SU-DHL-6 (cell line): ENCODE measurements around the gene APOBEC3B.
"Not testable (repeated sequence)": the region's sequence is repeated elsewhere in the genome, so short reads cannot be mapped to it uniquely, and the experiment has no call there.

ENCODE experiments used
- H2AFZ ChIP-seq: fragments of 200-600 bp; sonication (generic); 2 replicates; pipeline ENCODE4 v1.6.1; 2014; ENCODE audit warnings: low read depth, mild to moderate bottlenecking, moderate library complexity, mixed read lengths, antibody characterized with exemption, low read length; ENCODE audit not compliant: severe bottlenecking
- H3F3A ChIP-seq: fragments of 200-600 bp; shearing (Covaris generic); 2 replicates; pipeline ENCODE4 v1.6.0; 2016; ENCODE audit warnings: antibody characterized with exemption, mild to moderate bottlenecking; ENCODE audit not compliant: insufficient read depth
- H3K27ac ChIP-seq: fragments of 200-600 bp; sonication (generic); 2 replicates; pipeline ENCODE4 v1.5.1; 2016; ENCODE audit warnings: low read depth, mild to moderate bottlenecking, low read length, moderate library complexity, mixed read lengths
- H3K27me3 ChIP-seq: fragments of 200-600 bp; sonication (generic), shearing (Covaris generic); 2 replicates; pipeline ENCODE4 v1.6.0; 2014; ENCODE audit warnings: mild to moderate bottlenecking, low read length
- H3K36me3 ChIP-seq: fragments of 200-600 bp; sonication (generic); 2 replicates; pipeline ENCODE4 v1.6.1; 2014; ENCODE audit warnings: mild to moderate bottlenecking, low read length, mixed read lengths
- H3K4me2 ChIP-seq: fragments of 300-600, 200-600 bp; shearing (Covaris generic), sonication (generic); 2 replicates; pipeline ENCODE4 v1.6.0; 2014; ENCODE audit warnings: low read length, low read depth, mild to moderate bottlenecking; ENCODE audit not compliant: poor library complexity, severe bottlenecking
- H3K4me3 ChIP-seq: fragments of 200-600 bp; sonication (generic); 2 replicates; pipeline ENCODE4 v1.5.1; 2014; ENCODE audit warnings: antibody characterized with exemption, low read length, mild to moderate bottlenecking, mixed read lengths; ENCODE audit not compliant: insufficient read depth, poor library complexity, severe bottlenecking
- H3K79me2 ChIP-seq: fragments of 200-600 bp; sonication (generic); 2 replicates; pipeline ENCODE4 v1.6.1; 2014; ENCODE audit warnings: mild to moderate bottlenecking, low read length, moderate library complexity; ENCODE audit not compliant: insufficient read depth
- H3K9ac ChIP-seq: fragments of 200-600 bp; sonication (generic); 2 replicates; pipeline ENCODE4 v1.7.0; 2014; ENCODE audit warnings: mild to moderate bottlenecking, low read length
- H3K9me2 ChIP-seq: fragments of 200-600 bp; sonication (generic); replicated peaks from 2 replicates; pipeline ENCODE4 v1.6.1; 2014; ENCODE audit warnings: low read length; ENCODE audit not compliant: insufficient read depth
- H3K9me3 ChIP-seq: fragments of 200-600 bp; sonication (generic); 2 replicates; pipeline ENCODE4 v1.6.1; 2014; ENCODE audit warnings: low read length, mixed read lengths; ENCODE audit not compliant: insufficient read depth
- H4K20me1 ChIP-seq: fragments of 200-600 bp; sonication (generic); 2 replicates; pipeline ENCODE4 v1.6.1; 2014; ENCODE audit warnings: low read depth, mild to moderate bottlenecking, antibody characterized with exemption, low read length, moderate library complexity, mixed read lengths
- EZH2phosphoT487 ChIP-seq: fragments of 200-600 bp; sonication (generic), shearing (Covaris generic); conservative IDR thresholded peaks from 2 replicates; pipeline ENCODE4 v1.6.1; 2018; ENCODE audit warnings: mild to moderate bottlenecking, antibody characterized with exemption, low read length, moderate library complexity, mixed read lengths
- TF ChIP-seq, protein P1 (sequence below): fragments of 200-600 bp; sonication (generic); IDR thresholded peaks from one replicate; pipeline ENCODE4 v1.5.1; 2017; ENCODE audit warnings: antibody characterized with exemption, mild to moderate bottlenecking, low read length, moderate library complexity; ENCODE audit not compliant: insufficient read depth, poor library complexity, severe bottlenecking

Gene APOBEC3B

DNA sequence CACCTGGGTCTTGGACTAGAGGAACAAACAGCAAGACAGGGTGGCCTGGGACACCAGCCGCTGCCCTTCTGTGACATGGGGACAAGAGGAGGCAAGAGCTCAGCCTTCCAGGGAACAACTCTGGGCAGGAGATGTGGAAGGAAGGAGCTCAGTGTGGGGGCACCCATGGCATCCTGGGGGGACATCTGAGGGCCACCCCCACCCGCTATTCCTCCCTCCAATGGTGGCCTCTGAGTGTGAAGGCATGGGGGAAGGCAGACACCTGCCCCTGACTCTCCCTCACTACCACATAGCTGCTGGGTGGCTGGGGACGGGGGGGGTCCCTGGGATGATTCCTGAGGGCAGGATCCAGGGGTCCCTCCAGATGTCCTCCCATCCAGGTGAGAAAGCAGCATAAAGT, 4.5 kb downstream of the APOBEC3B start:
- H3F3A ChIP-seq, result peaks cover 10% of the 10 kb centered on the region; the same call in 1 of the 2 replicates
- H3K27me3 ChIP-seq, result no peaks in the 10 kb centered on the region
- no peak overlapping the region for H2AFZ ChIP-seq
- H3K9ac ChIP-seq, result no peak overlapping the region
- no peak for TF ChIP-seq EZH2phosphoT487
- TF ChIP-seq, protein P1, sequence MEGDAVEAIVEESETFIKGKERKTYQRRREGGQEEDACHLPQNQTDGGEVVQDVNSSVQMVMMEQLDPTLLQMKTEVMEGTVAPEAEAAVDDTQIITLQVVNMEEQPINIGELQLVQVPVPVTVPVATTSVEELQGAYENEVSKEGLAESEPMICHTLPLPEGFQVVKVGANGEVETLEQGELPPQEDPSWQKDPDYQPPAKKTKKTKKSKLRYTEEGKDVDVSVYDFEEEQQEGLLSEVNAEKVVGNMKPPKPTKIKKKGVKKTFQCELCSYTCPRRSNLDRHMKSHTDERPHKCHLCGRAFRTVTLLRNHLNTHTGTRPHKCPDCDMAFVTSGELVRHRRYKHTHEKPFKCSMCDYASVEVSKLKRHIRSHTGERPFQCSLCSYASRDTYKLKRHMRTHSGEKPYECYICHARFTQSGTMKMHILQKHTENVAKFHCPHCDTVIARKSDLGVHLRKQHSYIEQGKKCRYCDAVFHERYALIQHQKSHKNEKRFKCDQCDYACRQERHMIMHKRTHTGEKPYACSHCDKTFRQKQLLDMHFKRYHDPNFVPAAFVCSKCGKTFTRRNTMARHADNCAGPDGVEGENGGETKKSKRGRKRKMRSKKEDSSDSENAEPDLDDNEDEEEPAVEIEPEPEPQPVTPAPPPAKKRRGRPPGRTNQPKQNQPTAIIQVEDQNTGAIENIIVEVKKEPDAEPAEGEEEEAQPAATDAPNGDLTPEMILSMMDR, result no peak
- no peaks in the 10 kb centered on the region for H3K36me3 ChIP-seq
- no peaks in the 10 kb centered on the region for H3K9me2 ChIP-seq
- H3K4me3 ChIP-seq, result no peak overlapping the region
- no peaks in the 10 kb centered on the region for H4K20me1 ChIP-seq
- no peaks in the 10 kb centered on the region; the same call in 1 of the 2 replicates for H3K9me3 ChIP-seq
- no peak overlapping the region for H3K4me2 ChIP-seq
- H3K79me2 ChIP-seq, result no peaks in the 10 kb centered on the region
- no peak overlapping the region for H3K27ac ChIP-seq

DNA sequence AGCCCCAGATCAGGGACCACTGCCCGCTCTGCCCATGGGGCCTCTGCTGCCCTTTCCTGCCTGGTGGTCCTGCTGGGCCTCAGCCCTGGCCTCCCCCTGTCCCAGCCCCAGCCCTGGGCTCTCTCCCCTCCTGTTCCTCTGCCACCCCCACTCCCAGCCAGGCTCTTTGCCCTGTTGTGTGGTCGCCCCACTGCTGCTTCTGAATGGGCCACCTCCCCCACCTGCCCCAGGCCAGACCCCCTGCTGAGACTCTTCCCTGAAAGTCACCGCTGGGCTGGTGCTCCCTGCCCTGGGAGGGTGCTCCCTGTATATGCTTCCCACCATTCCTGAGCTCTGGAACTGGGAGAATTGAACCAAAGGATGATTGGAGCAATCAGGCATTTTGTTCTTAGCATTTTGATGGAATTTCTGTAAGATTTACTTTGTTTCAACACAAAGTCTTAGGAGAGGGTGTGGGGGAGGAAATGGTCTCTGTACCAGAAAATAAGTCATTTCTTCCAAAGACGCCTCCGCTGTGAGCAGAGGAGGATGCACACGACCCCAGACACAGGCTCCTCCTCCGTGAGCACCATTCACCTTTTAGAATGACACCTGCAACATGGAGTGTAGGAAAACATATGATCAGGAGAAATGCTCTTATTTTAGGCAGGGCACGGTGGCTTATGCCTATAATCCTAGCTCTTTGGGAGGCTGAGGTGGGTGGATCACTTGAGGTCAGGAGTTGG, 5.2 kb downstream of the APOBEC3B start:
- Histone ChIP-seq H3K9ac (no peak overlapping the region), H3K4me2 (no peak overlapping the region), H3K27ac (no peak overlapping the region), H3K4me3 (no peak overlapping the region), H3K9me3 (no peaks in the 10 kb centered on the region; the same call in 1 of the 2 replicates), H3K27me3 (no peaks in the 10 kb centered on the region), H2AFZ (no peak overlapping the region), H4K20me1 (no peaks in the 10 kb centered on the region), H3F3A (peaks cover 10% of the 10 kb centered on the region; the same call in 1 of the 2 replicates), H3K9me2 (no peaks in the 10 kb centered on the region), H3K36me3 (no peaks in the 10 kb centered on the region), H3K79me2 (no peaks in the 10 kb centered on the region)
- no peak for TF ChIP-seq EZH2phosphoT487
- TF ChIP-seq, protein P1, result no peak

DNA sequence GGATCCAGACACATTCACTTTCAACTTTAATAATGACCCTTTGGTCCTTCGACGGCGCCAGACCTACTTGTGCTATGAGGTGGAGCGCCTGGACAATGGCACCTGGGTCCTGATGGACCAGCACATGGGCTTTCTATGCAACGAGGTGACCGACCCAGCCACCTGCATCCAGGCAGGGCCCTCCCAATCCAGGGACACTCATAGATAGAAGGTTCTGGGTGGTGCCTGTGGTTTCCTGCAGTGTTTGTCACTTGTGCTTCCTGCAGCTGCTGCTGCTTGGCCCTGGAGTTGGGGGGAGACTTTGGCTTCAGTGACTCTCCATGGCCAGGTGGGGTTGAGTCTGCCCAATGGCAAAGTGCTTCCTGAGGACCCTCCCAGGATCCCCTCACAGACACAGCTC, 7.3 kb downstream of the APOBEC3B start:
- Histone ChIP-seq H3F3A (peaks cover 6% of the 10 kb centered on the region; the same call in 1 of the 2 replicates), H3K9me3 (no peaks in the 10 kb centered on the region), H3K79me2 (no peaks in the 10 kb centered on the region), H3K36me3 (no peaks in the 10 kb centered on the region), H3K27ac (no peak overlapping the region), H3K4me2 (no peak overlapping the region), H3K4me3 (no peak overlapping the region), H3K9me2 (no peaks in the 10 kb centered on the region), H2AFZ (no peak overlapping the region), H3K9ac (no peak overlapping the region), H4K20me1 (no peaks in the 10 kb centered on the region), H3K27me3 (no peaks in the 10 kb centered on the region)
- no peak for TF ChIP-seq EZH2phosphoT487
- TF ChIP-seq, protein P1, result no peak

DNA sequence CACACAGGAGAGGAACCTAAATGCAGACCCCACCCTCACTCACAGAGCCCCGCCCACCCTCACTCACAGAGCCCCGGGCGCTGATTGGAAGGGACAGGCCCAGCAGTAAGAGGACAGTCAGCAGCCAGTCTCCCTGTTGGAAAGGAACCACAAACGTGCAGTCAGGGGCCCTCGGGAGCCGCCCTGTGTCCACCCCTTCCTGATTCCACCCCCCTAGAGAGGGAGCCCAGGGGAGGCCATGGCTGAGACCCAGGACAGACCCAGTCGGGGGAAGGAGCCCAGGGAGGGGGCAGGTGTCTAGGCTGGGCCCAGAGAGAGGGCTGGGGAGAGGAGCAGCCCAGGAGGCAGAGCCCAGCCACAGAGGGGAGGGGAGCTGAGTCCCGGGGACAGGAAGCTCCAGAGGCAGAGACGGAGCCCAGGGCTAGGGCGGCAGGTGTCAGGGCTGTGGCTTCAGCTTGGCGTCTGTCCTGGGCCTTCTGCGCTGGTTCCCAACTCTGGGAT, 10.8 kb downstream of the APOBEC3B start:
- not testable (repeated sequence) for H3K9me2 ChIP-seq, H3K36me3 ChIP-seq, H3F3A ChIP-seq, H3K9ac ChIP-seq, H3K27ac ChIP-seq, H3K79me2 ChIP-seq, H4K20me1 ChIP-seq, H3K9me3 ChIP-seq, H2AFZ ChIP-seq, H3K4me3 ChIP-seq, H3K27me3 ChIP-seq, H3K4me2 ChIP-seq
